NB4 (cell line): ENCODE results near the gene USB1.

ENCODE experiments used
- DNase-seq: peaks from one replicate; pipeline ENCODE4 v3.0.0; 2010; ENCODE audit warnings: low read depth
- H3K4me3 ChIP-seq: one replicate; pipeline ENCODE4 v1.5.1; 2011; ENCODE audit warnings: mild to moderate bottlenecking, low read depth, low read length, moderate library complexity
- MAX ChIP-seq: IDR thresholded peaks from 2 replicates; pipeline ENCODE4 v1.6.1; 2011; ENCODE audit warnings: low read depth, low read length
- MYC ChIP-seq: IDR thresholded peaks from 2 replicates; pipeline ENCODE4 v1.6.1; 2011; ENCODE audit warnings: low read depth, low read length
- POLR2A ChIP-seq: IDR thresholded peaks from 2 replicates; pipeline ENCODE4 v1.6.1; 2011; ENCODE audit warnings: mild to moderate bottlenecking; ENCODE audit not compliant: insufficient read length; ENCODE audit errors: extremely low read depth
- TF ChIP-seq, protein P1 (sequence below): IDR thresholded peaks from one replicate; pipeline ENCODE4 v1.5.1; 2012; ENCODE audit warnings: low read depth, low read length

USB1 gene

DNA sequence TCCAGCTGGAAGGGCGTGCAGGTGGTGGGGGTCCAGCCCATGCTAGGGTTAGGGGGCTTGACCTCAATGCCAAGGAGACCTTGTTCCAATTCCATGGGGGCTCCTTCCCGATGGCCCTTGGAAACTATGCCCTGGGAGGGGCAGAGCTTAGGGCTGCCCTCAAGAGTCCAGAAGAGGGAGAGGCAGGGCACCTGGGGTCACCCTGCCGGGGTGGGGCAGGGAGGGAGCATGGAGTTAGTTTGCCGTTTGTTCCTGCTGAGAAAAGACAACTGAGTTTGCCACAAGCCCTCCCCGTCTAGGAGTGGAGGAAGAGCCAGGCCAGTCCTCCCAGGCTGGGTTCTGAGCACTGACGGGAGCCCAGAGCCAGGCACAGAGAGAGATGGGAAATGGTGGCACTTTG, 45.7 kb downstream of the USB1 start:
- no peak overlapping the region for H3K4me3 ChIP-seq
- no peak for DNase-seq
- TF ChIP-seq, protein P1, sequence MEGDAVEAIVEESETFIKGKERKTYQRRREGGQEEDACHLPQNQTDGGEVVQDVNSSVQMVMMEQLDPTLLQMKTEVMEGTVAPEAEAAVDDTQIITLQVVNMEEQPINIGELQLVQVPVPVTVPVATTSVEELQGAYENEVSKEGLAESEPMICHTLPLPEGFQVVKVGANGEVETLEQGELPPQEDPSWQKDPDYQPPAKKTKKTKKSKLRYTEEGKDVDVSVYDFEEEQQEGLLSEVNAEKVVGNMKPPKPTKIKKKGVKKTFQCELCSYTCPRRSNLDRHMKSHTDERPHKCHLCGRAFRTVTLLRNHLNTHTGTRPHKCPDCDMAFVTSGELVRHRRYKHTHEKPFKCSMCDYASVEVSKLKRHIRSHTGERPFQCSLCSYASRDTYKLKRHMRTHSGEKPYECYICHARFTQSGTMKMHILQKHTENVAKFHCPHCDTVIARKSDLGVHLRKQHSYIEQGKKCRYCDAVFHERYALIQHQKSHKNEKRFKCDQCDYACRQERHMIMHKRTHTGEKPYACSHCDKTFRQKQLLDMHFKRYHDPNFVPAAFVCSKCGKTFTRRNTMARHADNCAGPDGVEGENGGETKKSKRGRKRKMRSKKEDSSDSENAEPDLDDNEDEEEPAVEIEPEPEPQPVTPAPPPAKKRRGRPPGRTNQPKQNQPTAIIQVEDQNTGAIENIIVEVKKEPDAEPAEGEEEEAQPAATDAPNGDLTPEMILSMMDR, result no peak
- TF ChIP-seq POLR2A, result no peak
- TF ChIP-seq MYC, result no peak
- TF ChIP-seq MAX, result no peak

DNA sequence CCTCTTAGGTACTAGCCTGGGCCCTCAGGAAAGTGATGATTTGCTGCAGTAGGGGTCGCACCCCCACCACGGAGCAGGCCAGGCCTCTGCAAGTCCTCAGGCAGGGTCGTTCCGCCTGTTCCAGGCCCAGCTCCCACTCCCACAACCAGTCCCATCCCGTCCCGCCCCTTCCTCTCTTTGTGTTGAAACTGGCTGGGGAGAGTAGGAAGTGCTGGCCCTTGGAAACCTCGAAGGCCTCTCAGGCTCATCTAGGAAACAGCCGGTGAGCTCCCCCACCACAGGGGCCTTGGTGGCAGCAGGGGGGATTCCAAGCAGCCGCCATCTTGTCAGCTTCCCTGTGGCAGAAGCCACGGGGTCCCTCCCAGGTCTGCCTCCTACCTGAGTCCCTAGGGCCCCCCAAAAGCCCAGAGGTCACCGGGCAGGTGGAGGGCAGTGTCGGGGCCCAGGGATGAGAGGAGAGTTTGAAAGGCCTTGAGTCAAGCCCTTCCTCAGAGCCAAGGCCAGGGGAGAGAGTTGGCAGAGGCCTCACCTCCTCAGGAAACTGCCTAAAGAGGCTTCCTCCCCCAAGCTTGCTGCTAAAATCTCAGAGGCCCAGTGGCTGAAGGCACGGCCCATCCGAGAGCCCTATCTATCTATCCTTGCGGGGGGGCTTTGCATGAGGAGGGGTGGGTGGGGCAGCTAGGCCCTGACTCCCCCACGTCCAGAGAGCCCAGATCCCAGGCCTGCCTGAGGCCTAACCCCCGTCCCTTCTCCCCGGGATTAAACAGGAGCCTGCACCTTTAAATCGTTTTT, 46.5 kb downstream of the USB1 start:
- DNase-seq, result no peak
- TF ChIP-seq, protein P1, result no peak
- TF ChIP-seq POLR2A (no peak), MYC (no peak), MAX (no peak)
- no peak overlapping the region for H3K4me3 ChIP-seq

GRCh38 chr16:58048494-58049231, 47.5 kb downstream of the USB1 start:
- no peak for DNase-seq
- H3K4me3 ChIP-seq, result no peak overlapping the region
- TF ChIP-seq POLR2A (no peak), MYC (no peak), MAX (no peak)
- TF ChIP-seq, protein P1, result no peak

GRCh38 chr16:58049232-58050185, 48.3 kb downstream of the USB1 start:
- no peak for TF ChIP-seq POLR2A
- TF ChIP-seq MYC, result no peak
- TF ChIP-seq, protein P1, result no peak
- TF ChIP-seq MAX, result no peak
- H3K4me3 ChIP-seq, result no peak overlapping the region
- no peak for DNase-seq

DNA sequence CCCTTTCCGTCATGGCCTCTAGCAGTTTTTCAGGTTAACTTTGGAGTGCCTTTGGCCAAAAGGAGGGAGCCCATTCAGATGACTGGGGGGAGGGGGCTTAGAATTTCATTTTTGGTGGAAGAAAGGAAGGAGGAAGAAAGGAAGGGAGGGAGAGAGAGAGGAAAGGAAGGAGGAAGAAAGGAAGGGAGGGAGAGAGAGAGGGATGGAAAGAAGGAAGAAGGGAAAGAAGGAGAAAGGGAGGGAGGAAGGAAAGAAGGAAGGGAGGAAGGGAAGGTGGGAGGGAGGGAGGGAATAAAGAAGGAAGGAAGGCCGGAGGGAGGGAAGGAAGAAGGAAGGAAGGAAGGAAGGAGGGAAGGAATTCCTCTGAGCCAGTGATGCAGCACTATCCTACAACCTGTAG, 50.1 kb downstream of the USB1 start:
- no peak for DNase-seq
- H3K4me3 ChIP-seq, result no peak overlapping the region
- no peak for TF ChIP-seq POLR2A
- no peak for TF ChIP-seq MYC
- TF ChIP-seq MAX, result no peak
- TF ChIP-seq, protein P1, result no peak
